HL-60 (cell line): Measurements from ENCODE around the gene MAST3.

ENCODE experiments used
- GABPA ChIP-seq: IDR thresholded peaks from 2 replicates; pipeline ENCODE4 v1.6.1; 2012; ENCODE audit warnings: low read depth
- POLR2AphosphoS5 ChIP-seq: IDR thresholded peaks from 2 replicates; pipeline ENCODE4 v1.6.1; 2012; ENCODE audit warnings: low read depth
- TF ChIP-seq, protein P1 (sequence below): IDR thresholded peaks from one replicate; pipeline ENCODE4 v1.5.1; 2011; ENCODE audit warnings: low read length, control low read depth, inconsistent platforms; ENCODE audit not compliant: insufficient read depth

GRCh38 chr19:18090545-18091216, 6.9 kb upstream of the MAST3 start:
- TF ChIP-seq POLR2AphosphoS5, result no peak
- no peak for TF ChIP-seq GABPA
- TF ChIP-seq, protein P1, sequence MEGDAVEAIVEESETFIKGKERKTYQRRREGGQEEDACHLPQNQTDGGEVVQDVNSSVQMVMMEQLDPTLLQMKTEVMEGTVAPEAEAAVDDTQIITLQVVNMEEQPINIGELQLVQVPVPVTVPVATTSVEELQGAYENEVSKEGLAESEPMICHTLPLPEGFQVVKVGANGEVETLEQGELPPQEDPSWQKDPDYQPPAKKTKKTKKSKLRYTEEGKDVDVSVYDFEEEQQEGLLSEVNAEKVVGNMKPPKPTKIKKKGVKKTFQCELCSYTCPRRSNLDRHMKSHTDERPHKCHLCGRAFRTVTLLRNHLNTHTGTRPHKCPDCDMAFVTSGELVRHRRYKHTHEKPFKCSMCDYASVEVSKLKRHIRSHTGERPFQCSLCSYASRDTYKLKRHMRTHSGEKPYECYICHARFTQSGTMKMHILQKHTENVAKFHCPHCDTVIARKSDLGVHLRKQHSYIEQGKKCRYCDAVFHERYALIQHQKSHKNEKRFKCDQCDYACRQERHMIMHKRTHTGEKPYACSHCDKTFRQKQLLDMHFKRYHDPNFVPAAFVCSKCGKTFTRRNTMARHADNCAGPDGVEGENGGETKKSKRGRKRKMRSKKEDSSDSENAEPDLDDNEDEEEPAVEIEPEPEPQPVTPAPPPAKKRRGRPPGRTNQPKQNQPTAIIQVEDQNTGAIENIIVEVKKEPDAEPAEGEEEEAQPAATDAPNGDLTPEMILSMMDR, result no peak
